Ramos (cell line): ENCODE results near the gene TADA2A.

Experiments used
- in situ Hi-C: fragments of 300-500 bp; cut with MboI; formaldehyde crosslinking; loops from one replicate; pipeline ENCODE4 v1.14.3; 2022; ENCODE audit warnings: low sequenced_read_pairs; ENCODE audit not compliant: unreplicated experiment

Gene TADA2A

GRCh38 chr17:37406635-37407461 is at the start of gene TADA2A, which contains the start of gene ACACA:
TADA2A (plus strand) TSS chr17:37406886; CDS start chr17:37411366, 4,480 bp downstream.
ACACA (minus strand) TSS chr17:37406836; CDS start chr17:37406299, 537 bp downstream.
- in situ Hi-C loops = no loop called here

GRCh38 chr17:37358098-37358829 is 48.4 kb upstream of the TADA2A start:
- in situ Hi-C loops = no loop called here

GRCh38 chr17:37358830-37359681 is 47.6 kb upstream of the TADA2A start:
- in situ Hi-C loops = no loop called here

- in situ Hi-C loops = no loop called here
Observed at GRCh38 chr17:37359682-37360188, 47.0 kb upstream of the TADA2A start.

GRCh38 chr17:37360632-37361031 is 46.1 kb upstream of the TADA2A start:
- in situ Hi-C loops = no loop called here

GRCh38 chr17:37361543-37361942 is 45.1 kb upstream of the TADA2A start:
- in situ Hi-C loops = no loop called here

GRCh38 chr17:37365589-37365988 is 41.1 kb upstream of the TADA2A start:
- in situ Hi-C loops = no loop called here

- in situ Hi-C loops = no loop called here
Observed at GRCh38 chr17:37368577-37368976, 38.1 kb upstream of the TADA2A start.

GRCh38 chr17:37373530-37374159 is 33.0 kb upstream of the TADA2A start:
- in situ Hi-C loops = no loop called here

- in situ Hi-C loops = loop anchor here (25.0 kb wide), 1 partner anchor 763 kb away; the partner anchor contains the start of gene MRM1
Observed at GRCh38 chr17:37375706-37376105, 31.0 kb upstream of the TADA2A start, which contains the start of gene C17orf78. C17orf78 (plus strand) TSS chr17:37375985; CDS start chr17:37376093, 108 bp downstream.

GRCh38 chr17:37382056-37382455 is 24.6 kb upstream of the TADA2A start:
- in situ Hi-C loops = loop anchor here (10.0 to 25.0 kb wide), 2 partner anchors 47 to 770 kb away; partner anchors contain the start of gene MRM1

- in situ Hi-C loops = loop anchor here (10.0 to 25.0 kb wide), 2 partner anchors 50 to 772 kb away; partner anchors contain the start of gene MRM1
Observed at GRCh38 chr17:37384560-37385149, 22.0 kb upstream of the TADA2A start.

GRCh38 chr17:37385474-37385990 is 21.2 kb upstream of the TADA2A start:
- in situ Hi-C loops = loop anchor here (10.0 to 25.0 kb wide), 2 partner anchors 51 to 773 kb away; partner anchors contain the start of gene MRM1

GRCh38 chr17:37386462-37386861 is 20.2 kb upstream of the TADA2A start:
- in situ Hi-C loops = loop anchor here (10.0 to 25.0 kb wide), 2 partner anchors 52 to 774 kb away; partner anchors contain the start of gene MRM1

- in situ Hi-C loops = loop anchor here (10.0 to 25.0 kb wide), 2 partner anchors 53 to 776 kb away; partner anchors contain the start of gene MRM1
Observed at GRCh38 chr17:37388266-37388665, 18.4 kb upstream of the TADA2A start.

- in situ Hi-C loops = loop anchor here (10.0 to 25.0 kb wide), 2 partner anchors 54 to 777 kb away; partner anchors contain the start of gene MRM1
Observed at GRCh38 chr17:37389160-37389559, 17.5 kb upstream of the TADA2A start.

GRCh38 chr17:37391146-37391545 is 15.5 kb upstream of the TADA2A start:
- in situ Hi-C loops = loop anchor here (25.0 kb wide), 1 partner anchor 779 kb away; the partner anchor contains the start of gene MRM1

GRCh38 chr17:37392024-37392590 is 14.6 kb upstream of the TADA2A start:
- in situ Hi-C loops = loop anchor here (25.0 kb wide), 1 partner anchor 780 kb away; the partner anchor contains the start of gene MRM1
